Stimulated activated CD4-positive, alpha-beta T cell treated with anti-CD3 and anti-CD28 coated beads, Interleukin-1b, Interleukin-23, amount 100 ng/mL, for 24 hours (primary cell): ENCODE data around the gene USP7.

ENCODE experiments used
- DNase-seq, 4 experiments: peaks; one replicate each; pipeline ENCODE4 v3.0.0-alpha.2; 2020; ENCODE audit warnings: low read depth in 4 of 4, low spot score in 1 of 4

The USP7 gene

GRCh38 chr16:8904018-8904430 lies 59.7 kb downstream of the USP7 start:
- DNase-seq: no peak

GRCh38 chr16:8903004-8903403 lies 60.7 kb downstream of the USP7 start:
- no peak for DNase-seq

- no peak for DNase-seq
These were observed 62.3 kb downstream of the USP7 start for GRCh38 chr16:8901320-8901861.

GRCh38 chr16:8900343-8900742 lies 63.4 kb downstream of the USP7 start:
- no peak for DNase-seq

DNA sequence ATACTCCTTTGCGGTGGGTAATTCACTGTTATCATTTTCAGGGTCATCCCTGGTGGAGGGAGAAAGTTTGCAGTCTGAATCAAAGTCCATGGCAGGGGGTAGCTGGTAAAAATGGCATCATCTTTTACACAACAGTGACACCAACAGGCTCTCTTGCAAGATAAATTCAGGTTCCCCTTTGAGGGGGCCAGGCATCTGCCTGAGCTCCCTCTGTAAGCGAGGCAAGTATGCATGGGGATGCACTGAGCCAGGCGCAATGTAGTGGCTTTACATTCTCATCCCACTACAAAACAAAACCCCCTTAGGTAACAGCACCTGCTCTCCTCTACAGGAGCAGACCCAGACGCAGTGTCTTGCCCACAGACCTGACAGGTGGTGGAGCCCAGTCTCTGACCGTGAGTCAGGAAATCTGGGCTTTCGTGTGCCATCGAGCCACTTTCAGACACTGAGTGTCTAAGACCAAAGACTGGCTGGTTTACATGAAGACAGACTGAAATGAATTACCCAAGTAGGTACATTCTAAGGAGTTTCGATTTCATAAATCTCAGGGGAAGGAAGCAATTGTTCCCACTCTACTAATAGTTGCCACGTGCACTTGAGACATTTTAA lies 63.9 kb downstream of the USP7 start:
- DNase-seq: no peak

DNA sequence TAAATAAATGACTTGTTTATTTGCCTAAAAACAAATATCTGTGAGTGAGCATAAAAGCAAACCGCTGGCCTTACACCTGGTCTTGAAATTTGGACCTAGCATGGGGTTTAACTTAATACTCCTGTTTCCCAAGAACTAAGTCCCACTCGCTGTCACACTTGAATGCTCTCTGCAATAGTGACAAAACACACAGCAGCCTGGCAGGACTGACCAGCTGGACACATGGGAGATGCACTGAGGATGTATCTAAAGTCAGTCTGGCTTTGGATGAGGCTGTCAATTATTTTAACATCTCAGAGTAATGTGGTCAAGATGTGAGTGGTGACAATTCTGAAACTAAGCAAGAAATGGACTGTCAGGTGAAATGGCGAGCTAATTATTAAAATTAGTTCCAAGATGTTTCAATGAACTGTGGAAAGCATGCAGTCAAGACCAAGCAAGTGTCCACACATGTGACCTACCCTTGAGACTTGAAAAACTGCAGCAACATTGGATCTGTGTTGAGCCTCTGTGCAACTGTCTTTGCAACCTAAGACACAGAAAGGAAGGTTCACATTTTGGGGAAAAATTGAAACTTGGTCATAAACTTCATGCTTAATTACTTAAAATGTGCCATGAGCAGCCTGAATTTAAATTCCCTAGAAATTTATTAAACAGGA lies 64.9 kb downstream of the USP7 start:
- no peak for DNase-seq

DNA sequence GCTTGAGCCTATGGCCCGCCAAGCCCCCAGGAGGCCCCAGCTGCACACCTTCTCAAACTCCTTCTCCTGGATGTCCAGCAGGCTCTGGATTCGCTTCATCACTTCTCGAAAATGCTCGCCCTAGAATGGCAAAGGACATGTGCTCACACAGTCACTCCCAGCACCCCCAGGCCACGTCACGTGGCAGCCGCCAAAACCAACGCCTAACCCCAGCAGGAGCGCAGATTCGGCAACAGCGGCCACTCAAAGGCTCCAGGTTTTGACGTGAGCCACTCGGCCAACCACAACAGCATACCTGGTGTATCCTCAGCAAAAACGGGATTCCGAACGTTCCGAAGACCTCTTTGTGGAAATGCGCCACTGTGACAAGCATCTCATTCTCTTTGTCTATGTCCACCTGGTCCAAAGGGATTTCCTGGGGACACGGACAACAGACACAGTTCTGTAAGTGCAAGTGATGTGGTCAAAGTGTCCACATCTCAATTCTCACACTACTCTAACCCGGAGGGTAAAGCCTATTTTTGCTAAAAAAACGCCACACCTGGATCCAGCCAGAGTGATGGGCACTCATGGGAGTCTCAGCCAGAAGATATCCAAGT lies 68.9 kb downstream of the USP7 start:
- no peak for DNase-seq

GRCh38 chr16:8893976-8894690 lies 69.6 kb downstream of the USP7 start:
- no peak for DNase-seq

DNA sequence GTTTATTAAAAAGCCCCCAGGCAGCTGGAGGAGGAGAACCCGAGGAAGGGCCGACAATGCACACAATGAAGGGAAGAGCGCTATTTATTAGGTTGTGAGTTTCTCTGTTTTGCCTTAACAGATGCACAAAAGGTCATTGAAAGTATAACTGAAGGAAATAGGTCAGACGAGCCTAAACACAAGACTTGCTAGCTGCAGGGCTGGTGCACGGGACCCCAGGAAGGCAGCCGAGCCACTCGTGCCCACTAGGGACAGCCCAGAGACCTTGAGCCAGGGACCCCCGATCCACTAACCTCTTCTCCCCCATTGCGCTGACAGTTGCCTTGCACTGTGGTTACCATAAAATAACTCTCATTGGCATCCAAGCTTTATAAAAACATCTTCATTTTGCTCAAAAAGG lies 70.3 kb downstream of the USP7 start:
- no peak for DNase-seq

GRCh38 chr16:8892101-8892575 lies 71.6 kb downstream of the USP7 start:
- DNase-seq: no peak

GRCh38 chr16:8890549-8890921 lies 73.2 kb downstream of the USP7 start:
- DNase-seq: no peak

DNA sequence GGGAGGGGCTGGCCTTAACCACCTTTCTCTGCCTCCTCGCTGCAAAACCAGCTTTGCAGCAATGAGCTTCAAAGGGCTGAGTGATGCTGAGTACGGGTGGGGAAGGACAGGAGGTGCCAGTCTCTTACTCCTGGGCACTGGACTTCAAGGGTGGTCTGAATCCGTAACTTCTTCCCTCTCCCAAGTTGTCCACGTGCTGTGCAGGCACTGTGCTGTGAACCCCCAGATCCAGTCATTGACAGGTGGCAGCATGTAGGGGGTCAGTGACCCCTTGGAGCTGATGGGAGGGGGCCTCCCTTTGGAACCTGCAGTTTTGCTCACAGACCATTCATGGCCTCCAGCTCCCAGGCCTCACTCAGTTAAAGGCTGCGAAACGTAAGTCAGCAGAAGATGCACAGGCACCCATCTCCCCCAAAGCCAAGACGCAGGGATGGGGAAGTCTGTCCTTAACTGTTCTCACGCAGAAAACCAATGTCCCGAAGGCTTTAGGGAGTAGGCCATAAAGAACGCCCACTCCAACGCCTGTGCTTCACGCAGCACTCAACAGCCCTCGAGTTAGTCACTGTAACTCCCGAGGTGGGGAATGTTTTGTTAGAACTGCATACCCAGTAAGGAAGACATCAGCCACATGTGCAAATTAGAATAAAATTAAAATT lies 73.7 kb downstream of the USP7 start:
- no peak for DNase-seq

DNA sequence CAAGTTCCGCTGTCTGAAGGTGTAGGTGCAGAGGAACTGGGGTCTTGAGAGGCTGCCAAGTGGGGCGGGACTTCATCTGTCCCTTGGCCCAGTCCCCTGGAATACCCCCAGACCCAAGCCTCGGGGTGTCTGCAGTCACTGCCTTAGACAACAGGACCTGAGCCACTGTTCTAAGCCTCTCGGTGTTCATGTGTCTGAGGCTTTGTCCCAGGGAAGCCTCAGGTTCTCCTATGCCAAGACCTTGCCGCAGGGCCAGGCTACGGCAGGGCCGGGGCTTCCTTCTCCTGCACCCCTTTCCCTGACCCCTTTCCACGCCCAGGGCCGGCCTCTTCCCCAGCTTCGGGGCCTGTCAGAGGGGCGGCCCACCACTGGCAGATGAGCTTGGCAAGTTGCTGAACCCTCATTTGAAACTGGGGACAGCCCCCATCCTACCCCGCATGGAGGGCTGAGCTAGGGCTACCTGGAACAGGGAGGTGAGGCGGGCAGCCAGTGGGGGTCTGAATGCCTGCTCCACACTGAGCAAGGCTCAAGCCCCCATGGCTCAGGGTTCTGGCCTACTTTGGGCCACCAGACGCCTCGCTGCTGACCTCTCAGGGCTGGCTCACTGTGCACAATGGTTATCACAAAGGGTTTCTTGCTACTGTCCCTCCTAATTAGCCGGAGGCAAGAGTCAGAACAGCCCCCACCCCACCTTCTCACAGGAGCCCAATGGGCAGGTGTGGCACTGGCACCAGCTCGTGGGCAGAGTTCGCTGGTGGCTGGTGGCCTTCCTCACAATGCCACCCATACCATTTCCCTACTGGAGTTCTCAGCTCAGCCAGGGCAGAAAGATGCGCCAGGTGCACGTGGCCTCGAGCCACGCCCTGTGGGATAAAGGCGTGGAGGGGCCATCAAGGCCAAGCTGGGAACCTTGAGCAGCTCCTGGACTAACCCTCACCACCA lies 74.5 kb downstream of the USP7 start:
- DNase-seq: no peak

DNA sequence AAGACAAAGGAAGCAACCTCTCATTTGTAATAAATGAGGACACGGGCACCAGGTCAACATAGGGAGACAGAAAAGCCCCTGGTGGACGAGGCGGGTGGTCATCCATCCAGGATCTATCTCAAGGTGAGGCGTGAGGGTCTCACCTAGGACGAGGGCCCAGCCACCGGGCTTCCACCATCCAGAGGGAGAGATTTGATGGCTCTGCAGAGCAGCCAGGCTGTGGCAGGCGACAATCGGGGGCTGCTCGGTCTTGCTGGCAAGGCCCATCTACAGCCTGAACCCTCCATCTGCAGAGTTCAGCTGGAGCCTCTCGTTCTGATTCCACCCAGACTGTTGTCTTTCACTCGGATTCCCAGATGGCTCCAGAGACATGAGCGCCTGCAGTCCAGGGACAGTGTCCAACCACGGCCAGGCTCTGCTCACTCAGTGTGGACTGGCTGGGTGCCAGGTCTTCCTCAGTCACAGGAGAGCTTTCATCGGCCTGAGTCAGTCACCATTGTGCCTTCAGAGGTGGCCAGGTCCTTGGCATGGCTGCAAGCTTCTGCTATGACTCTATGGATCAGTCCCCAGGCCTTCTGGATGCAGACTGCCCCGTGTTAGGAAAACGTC lies 75.7 kb downstream of the USP7 start:
- no peak for DNase-seq

- no peak for DNase-seq
These were observed 76.3 kb downstream of the USP7 start for GRCh38 chr16:8887431-8887765.

GRCh38 chr16:8886593-8887430 lies 76.9 kb downstream of the USP7 start:
- DNase-seq: no peak

DNA sequence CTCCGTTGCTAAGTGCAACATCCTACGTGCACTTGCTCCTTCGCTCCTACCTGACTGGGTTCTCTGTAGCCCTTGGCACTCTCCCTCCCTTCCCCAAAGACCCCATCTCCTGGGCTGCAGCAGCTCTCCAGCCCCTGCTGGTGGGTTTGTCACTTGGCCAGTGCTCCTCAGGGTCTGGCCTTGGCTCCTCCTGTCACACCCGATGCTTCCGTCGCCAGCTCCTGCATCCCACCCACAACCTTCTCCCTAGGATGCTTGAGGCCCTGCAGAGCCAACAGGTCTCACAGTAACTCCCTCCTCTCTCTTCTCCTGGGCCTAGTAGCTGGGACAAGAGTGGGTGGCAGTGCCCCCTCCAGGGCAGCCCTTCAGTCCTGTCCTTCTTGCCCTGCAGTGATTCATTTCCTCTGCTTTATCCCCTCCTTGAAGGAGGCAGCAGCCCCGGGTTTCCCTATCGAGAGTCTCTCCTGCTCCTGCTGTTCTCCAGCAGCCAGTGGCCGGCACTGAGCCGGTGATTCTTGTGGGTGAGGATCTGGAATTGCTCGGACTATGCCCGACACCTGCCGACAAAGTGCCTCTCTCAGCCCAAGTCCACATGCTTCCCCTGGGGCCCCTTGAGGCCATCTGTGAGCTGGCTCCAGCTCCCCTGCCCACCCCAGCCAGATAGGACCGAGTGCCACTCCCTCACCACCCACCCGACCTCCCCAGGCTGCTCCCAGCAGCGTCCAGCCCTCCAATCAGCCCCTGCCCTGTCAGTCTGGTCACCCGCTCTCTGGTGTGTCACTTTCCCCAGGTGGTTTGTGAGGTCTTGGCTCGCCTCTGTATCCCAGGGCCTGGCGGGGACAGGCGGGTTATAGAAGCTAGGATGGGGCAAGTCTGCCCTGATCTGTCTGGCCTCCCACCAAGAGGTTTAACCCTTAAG lies 77.8 kb downstream of the USP7 start:
- no peak for DNase-seq
